GM12878 (cell line): ENCODE results near the gene HHAT. TPM values are rescaled to one million over a fixed set of nuclear protein-coding genes. Genes with fewer than 3 reads are reported as not detected.

Source experiments
- CBX3 ChIP-seq: fragments of 200-600 bp; sonication (generic); IDR thresholded peaks from 2 replicates; pipeline ENCODE4 v1.6.1; 2016; ENCODE audit warnings: low read depth, borderline replicate concordance
- CHD4 ChIP-seq: fragments of 200-600 bp; sonication (generic); IDR thresholded peaks from 2 replicates; pipeline ENCODE4 v1.6.1; 2016; ENCODE audit warnings: mild to moderate bottlenecking
- CTCF ChIP-seq, 3 experiments: IDR thresholded peaks in 2 of 3; conservative IDR thresholded peaks in 1 of 3; 2 replicates each; pipeline ENCODE4 v1.5.1; 2011; ENCODE audit warnings: low read depth in 3 of 3, low read length in 3 of 3, mild to moderate bottlenecking in 3 of 3, control low read depth in 2 of 3, moderate library complexity in 2 of 3, inconsistent platforms in 1 of 3, mixed read lengths in 1 of 3; ENCODE audit not compliant: control insufficient read depth in 2 of 3, insufficient read depth in 1 of 3; ENCODE audit errors: extremely low read depth in 1 of 3
- EZH2 ChIP-seq: IDR thresholded peaks from 2 replicates; pipeline ENCODE4 v1.6.1; 2012; ENCODE audit warnings: low read depth, mild to moderate bottlenecking, control low read depth, inconsistent platforms, low read length, borderline replicate concordance; ENCODE audit not compliant: control insufficient read depth
- HCFC1 ChIP-seq: fragments of 150-350 bp; IDR thresholded peaks from 2 replicates; pipeline ENCODE4 v1.6.1; 2014; ENCODE audit warnings: low read length
- KDM1A ChIP-seq: fragments of 200-600 bp; sonication (generic); IDR thresholded peaks from 2 replicates; pipeline ENCODE4 v1.6.1; 2016; ENCODE audit warnings: borderline replicate concordance
- MEF2B ChIP-seq: fragments of 450-650 bp; IDR thresholded peaks from 2 replicates; pipeline ENCODE4 v1.6.1; 2018; ENCODE audit warnings: mild to moderate bottlenecking, moderate library complexity; ENCODE audit not compliant: partially characterized antibody, poor library complexity, severe bottlenecking
- NKRF ChIP-seq: fragments of 450-650 bp; conservative IDR thresholded peaks from 2 replicates; pipeline ENCODE4 v1.6.1; 2017; ENCODE audit warnings: mild to moderate bottlenecking, moderate library complexity
- SIN3A ChIP-seq: IDR thresholded peaks from 2 replicates; pipeline ENCODE4 v1.6.1; 2012; ENCODE audit warnings: low read depth, low read length, improper control_type of control experiment
- STAT3 ChIP-seq: IDR thresholded peaks from 2 replicates; pipeline ENCODE4 v1.6.1; 2011; ENCODE audit warnings: low read depth, low read length, improper control_type of control experiment
- ZNF24 ChIP-seq: fragments of 450-650 bp; IDR thresholded peaks from 2 replicates; pipeline ENCODE4 v1.6.1; 2017; ENCODE audit warnings: antibody characterized with exemption, mild to moderate bottlenecking
- ZNF687 ChIP-seq: fragments of 450-650 bp; IDR thresholded peaks from 2 replicates; pipeline ENCODE4 v1.6.1; 2017; ENCODE audit warnings: mild to moderate bottlenecking, moderate library complexity
- ZSCAN29 ChIP-seq: fragments of 450-650 bp; IDR thresholded peaks from 2 replicates; pipeline ENCODE4 v1.6.1; 2017; ENCODE audit warnings: mild to moderate bottlenecking, moderate library complexity
- polyA plus RNA-seq, 11 experiments: library from polyadenylated mRNA; depleted of rRNA in 4 of 11; unstranded in 6 of 11; stranded (reverse) in 5 of 11; fragments of >200 nt; fragmentation: Nextera tagmentation in 4 of 11; fragmentation: Illumina TruSeq in 1 of 11; extraction: Ambion mirVana in 4 of 11; extraction: Trizol in 1 of 11; gene quantifications; 1 replicate in 1 of 11; 2 replicates in 10 of 11; pipeline versions ENCODE4 v1.2.1 to v1.2.3, GENCODE V29; 2011 to 2016; ENCODE audit warnings: inconsistent platforms in 2 of 11, missing spikeins in 2 of 11, low read depth in 1 of 11
- total RNA-seq, 4 experiments: library from RNA; depleted of rRNA in 3 of 4; stranded (reverse); fragments of >200 nt in 3 of 4; fragmentation: Illumina TruSeq in 1 of 4; extraction: Trizol in 1 of 4; gene quantifications; 2 replicates each; pipeline versions ENCODE4 v1.2.1 to v1.2.3, GENCODE V29; 2013 to 2021
- TF ChIP-seq, protein P1 (sequence below): IDR thresholded peaks from 2 replicates; pipeline ENCODE4 v1.6.1; 2012; ENCODE audit warnings: low read depth, low read length, improper control_type of control experiment
- TF ChIP-seq, protein P2 (sequence below): fragments of 450-650 bp; IDR thresholded peaks from 2 replicates; pipeline ENCODE4 v1.6.1; 2016; ENCODE audit warnings: mild to moderate bottlenecking
- TF ChIP-seq, protein P3 (sequence below): fragments of 450-650 bp; IDR thresholded peaks from 2 replicates; pipeline ENCODE4 v1.6.1; 2016; ENCODE audit warnings: mild to moderate bottlenecking, moderate library complexity, borderline replicate concordance

Gene HHAT
- total and polyA plus RNA-seq, 10 of the 15 experiments (the other 5 are each of a cell fraction or from before 2014, with no cell fraction given), result 1.2 to 37.6 (median 2.6) TPM

GRCh38 chr1:210464519-210465039, 135.9 kb downstream of the HHAT start (continued):
- TF ChIP-seq NKRF, result no peak
- TF ChIP-seq EZH2, result no peak
- TF ChIP-seq, protein P1, sequence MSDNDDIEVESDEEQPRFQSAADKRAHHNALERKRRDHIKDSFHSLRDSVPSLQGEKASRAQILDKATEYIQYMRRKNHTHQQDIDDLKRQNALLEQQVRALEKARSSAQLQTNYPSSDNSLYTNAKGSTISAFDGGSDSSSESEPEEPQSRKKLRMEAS, result no peak
- TF ChIP-seq CBX3, result no peak
- no peak for TF ChIP-seq ZSCAN29
- no peak for TF ChIP-seq STAT3
- no peak for TF ChIP-seq SIN3A
- TF ChIP-seq HCFC1, result no peak
- TF ChIP-seq CTCF (IDR thresholded peaks at IDR 0.05 in 2 of 3, conservative IDR thresholded peaks at IDR 0.05 in 1 of 3; ENCODE audit: control insufficient read depth in 2 of 3, extremely low read depth in 1 of 3, insufficient read depth in 1 of 3, low read depth in 3 of 3, low read length in 3 of 3), result no peak
- TF ChIP-seq ZNF687, result no peak
- TF ChIP-seq, protein P2, sequence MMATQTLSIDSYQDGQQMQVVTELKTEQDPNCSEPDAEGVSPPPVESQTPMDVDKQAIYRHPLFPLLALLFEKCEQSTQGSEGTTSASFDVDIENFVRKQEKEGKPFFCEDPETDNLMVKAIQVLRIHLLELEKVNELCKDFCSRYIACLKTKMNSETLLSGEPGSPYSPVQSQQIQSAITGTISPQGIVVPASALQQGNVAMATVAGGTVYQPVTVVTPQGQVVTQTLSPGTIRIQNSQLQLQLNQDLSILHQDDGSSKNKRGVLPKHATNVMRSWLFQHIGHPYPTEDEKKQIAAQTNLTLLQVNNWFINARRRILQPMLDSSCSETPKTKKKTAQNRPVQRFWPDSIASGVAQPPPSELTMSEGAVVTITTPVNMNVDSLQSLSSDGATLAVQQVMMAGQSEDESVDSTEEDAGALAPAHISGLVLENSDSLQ, result peak; percentile 69; the same call in 1 of the 2 replicates
- peak; percentile 27 for TF ChIP-seq MEF2B
- TF ChIP-seq, protein P3, sequence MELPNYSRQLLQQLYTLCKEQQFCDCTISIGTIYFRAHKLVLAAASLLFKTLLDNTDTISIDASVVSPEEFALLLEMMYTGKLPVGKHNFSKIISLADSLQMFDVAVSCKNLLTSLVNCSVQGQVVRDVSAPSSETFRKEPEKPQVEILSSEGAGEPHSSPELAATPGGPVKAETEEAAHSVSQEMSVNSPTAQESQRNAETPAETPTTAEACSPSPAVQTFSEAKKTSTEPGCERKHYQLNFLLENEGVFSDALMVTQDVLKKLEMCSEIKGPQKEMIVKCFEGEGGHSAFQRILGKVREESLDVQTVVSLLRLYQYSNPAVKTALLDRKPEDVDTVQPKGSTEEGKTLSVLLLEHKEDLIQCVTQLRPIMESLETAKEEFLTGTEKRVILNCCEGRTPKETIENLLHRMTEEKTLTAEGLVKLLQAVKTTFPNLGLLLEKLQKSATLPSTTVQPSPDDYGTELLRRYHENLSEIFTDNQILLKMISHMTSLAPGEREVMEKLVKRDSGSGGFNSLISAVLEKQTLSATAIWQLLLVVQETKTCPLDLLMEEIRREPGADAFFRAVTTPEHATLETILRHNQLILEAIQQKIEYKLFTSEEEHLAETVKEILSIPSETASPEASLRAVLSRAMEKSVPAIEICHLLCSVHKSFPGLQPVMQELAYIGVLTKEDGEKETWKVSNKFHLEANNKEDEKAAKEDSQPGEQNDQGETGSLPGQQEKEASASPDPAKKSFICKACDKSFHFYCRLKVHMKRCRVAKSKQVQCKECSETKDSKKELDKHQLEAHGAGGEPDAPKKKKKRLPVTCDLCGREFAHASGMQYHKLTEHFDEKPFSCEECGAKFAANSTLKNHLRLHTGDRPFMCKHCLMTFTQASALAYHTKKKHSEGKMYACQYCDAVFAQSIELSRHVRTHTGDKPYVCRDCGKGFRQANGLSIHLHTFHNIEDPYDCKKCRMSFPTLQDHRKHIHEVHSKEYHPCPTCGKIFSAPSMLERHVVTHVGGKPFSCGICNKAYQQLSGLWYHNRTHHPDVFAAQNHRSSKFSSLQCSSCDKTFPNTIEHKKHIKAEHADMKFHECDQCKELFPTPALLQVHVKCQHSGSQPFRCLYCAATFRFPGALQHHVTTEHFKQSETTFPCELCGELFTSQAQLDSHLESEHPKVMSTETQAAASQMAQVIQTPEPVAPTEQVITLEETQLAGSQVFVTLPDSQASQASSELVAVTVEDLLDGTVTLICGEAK, result no peak
- TF ChIP-seq KDM1A, result no peak
- 0 out of 2 replicates have a peak, but pooled peaks have one; percentile 54 for TF ChIP-seq ZNF24
- no peak for TF ChIP-seq CHD4
